ENCODE measurements around the gene TMEM72. TPM values are rescaled to one million over a fixed set of nuclear protein-coding genes. Genes with fewer than 3 reads are reported as not detected.

The TMEM72 gene
- total RNA-seq, 4 donors from 2014 or later: not detected

GRCh38 chr10:44921506-44921905 is 10.4 kb downstream of the TMEM72 start:
- H3K27ac ChIP-seq: peak overlapping the region in 1 of 3 donors; percentile 7
- no peaks in the 10 kb centered on the region for H3K36me3 ChIP-seq
- WGBS, 2 donors: 95 to 100% methylated on average over 2 to 3 of the region's 3 CpGs
- peaks cover 38 to 43% of the 10 kb centered on the region in 2 donors for H3K4me1 ChIP-seq
- no peak overlapping the region for H3K4me3 ChIP-seq (replicated peaks in 1 of 3)
- H3K9me3 ChIP-seq: no peaks in the 10 kb centered on the region
- H3K27me3 ChIP-seq: no peaks in the 10 kb centered on the region
- TF ChIP-seq, protein P1, sequence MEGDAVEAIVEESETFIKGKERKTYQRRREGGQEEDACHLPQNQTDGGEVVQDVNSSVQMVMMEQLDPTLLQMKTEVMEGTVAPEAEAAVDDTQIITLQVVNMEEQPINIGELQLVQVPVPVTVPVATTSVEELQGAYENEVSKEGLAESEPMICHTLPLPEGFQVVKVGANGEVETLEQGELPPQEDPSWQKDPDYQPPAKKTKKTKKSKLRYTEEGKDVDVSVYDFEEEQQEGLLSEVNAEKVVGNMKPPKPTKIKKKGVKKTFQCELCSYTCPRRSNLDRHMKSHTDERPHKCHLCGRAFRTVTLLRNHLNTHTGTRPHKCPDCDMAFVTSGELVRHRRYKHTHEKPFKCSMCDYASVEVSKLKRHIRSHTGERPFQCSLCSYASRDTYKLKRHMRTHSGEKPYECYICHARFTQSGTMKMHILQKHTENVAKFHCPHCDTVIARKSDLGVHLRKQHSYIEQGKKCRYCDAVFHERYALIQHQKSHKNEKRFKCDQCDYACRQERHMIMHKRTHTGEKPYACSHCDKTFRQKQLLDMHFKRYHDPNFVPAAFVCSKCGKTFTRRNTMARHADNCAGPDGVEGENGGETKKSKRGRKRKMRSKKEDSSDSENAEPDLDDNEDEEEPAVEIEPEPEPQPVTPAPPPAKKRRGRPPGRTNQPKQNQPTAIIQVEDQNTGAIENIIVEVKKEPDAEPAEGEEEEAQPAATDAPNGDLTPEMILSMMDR (IDR thresholded peaks at IDR 0.05): no peak
- TF ChIP-seq POLR2A (IDR thresholded peaks at IDR 0.05): no peak
- DNase-seq: no peak
- intact Hi-C loops (cut with DNase I): no loop called here

DNA sequence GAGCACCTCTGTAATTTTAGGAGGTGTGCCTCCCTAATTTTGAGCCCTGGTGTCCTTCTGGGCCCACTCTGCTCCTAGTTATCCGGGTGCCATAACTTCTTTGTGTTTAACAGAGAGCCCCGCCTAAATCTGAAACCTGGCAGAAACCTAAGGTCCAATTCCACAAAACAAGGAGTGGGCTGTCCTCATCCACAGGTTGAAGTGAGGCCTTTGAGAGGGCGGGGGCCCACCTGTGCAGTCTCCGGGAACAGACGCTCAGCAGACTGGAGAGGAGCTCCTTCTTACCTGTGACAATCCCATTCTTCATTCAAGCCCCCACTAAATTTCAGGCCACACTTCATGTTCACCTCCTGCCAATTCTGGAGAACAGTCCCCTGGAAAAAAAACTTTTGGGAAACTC is 10.9 kb downstream of the TMEM72 start:
- peak overlapping the region; percentile 7 to 59 (median 15) for H3K27ac ChIP-seq
- TF ChIP-seq, protein P1 (IDR thresholded peaks at IDR 0.05): no peak
- no peak for TF ChIP-seq POLR2A (IDR thresholded peaks at IDR 0.05)
- peak in 1 of 2 donors; percentile 37 for DNase-seq
- H3K9me3 ChIP-seq: no peaks in the 10 kb centered on the region
- H3K4me3 ChIP-seq (replicated peaks in 1 of 3): no peak overlapping the region
- intact Hi-C loops (cut with DNase I): no loop called here
- no peaks in the 10 kb centered on the region for H3K27me3 ChIP-seq
- WGBS, 2 donors: 60 to 71% methylated on average over 5 of the region's 5 CpGs
- H3K36me3 ChIP-seq: no peaks in the 10 kb centered on the region
- H3K4me1 ChIP-seq: peaks cover 40 to 48% of the 10 kb centered on the region in 2 donors

GRCh38 chr10:44922796-44923545 is 11.8 kb downstream of the TMEM72 start:
- TF ChIP-seq, protein P1 (IDR thresholded peaks at IDR 0.05): no peak
- no peak for TF ChIP-seq POLR2A (IDR thresholded peaks at IDR 0.05)
- H3K4me3 ChIP-seq (replicated peaks in 1 of 3): no peak overlapping the region
- 44 to 49% methylated on average over 6 to 7 of the region's 7 CpGs for WGBS, 2 donors
- no peaks in the 10 kb centered on the region for H3K36me3 ChIP-seq
- peak overlapping the region; percentile 7 to 74 (median 59) for H3K27ac ChIP-seq
- DNase-seq: peak; percentile 65
- peaks cover 42 to 57% of the 10 kb centered on the region in 2 donors for H3K4me1 ChIP-seq
- no peaks in the 10 kb centered on the region for H3K27me3 ChIP-seq
- intact Hi-C loops (cut with DNase I): no loop called here
- no peaks in the 10 kb centered on the region for H3K9me3 ChIP-seq

- Histone ChIP-seq H3K36me3 (no peaks in the 10 kb centered on the region), H3K27ac (peak overlapping the region; percentile 7 to 74 (median 59)), H3K4me1 (peaks cover 42 to 57% of the 10 kb centered on the region in 2 donors), H3K27me3 (no peaks in the 10 kb centered on the region), H3K9me3 (no peaks in the 10 kb centered on the region), H3K4me3 (replicated peaks in 1 of 3) (no peak overlapping the region)
- 96 to 97% methylated on average over 3 of the region's 3 CpGs for WGBS, 2 donors
- intact Hi-C loops (cut with DNase I): no loop called here
- TF ChIP-seq, protein P1 (IDR thresholded peaks at IDR 0.05): no peak
- no peak for TF ChIP-seq POLR2A (IDR thresholded peaks at IDR 0.05)
- peak in 1 of 2 donors; percentile 18 for DNase-seq
Measured at GRCh38 chr10:44923611-44924010, 12.5 kb downstream of the TMEM72 start.

Measured in thyroid gland (tissue), 4 donors.